Heart left ventricle (tissue), 13 donors: ENCODE results near the gene DNM1L.

Experiments used
- POLR2A ChIP-seq, 2 donors: fragments of 450-650 bp; IDR thresholded peaks; one replicate each; pipeline ENCODE4 v1.6.1; 2017; ENCODE audit warnings: antibody characterized with exemption in 2 of 2, mild to moderate bottlenecking in 2 of 2, moderate library complexity in 2 of 2
- TF ChIP-seq, protein P1 (sequence below), 12 donors: fragments of 200-600 bp; sonication (generic) in 4 of 12; IDR thresholded peaks; one replicate each; pipeline versions ENCODE4 v1.5.0 to v1.8.0; 2018 to 2022; ENCODE audit warnings: antibody characterized with exemption in 12 of 12, mild to moderate bottlenecking in 5 of 12
- donor health status: ischemic (EF 13 %, LVEDD 7.1; RV severe dilation, severe dysfunction).
- donor health status: DM: no; HTN: yes; CAD: no.
- donor health status: DM: no; HTN: no; CAD: no.
- donor health status: ischemic (EF 25% LVEDD 6.9; RV normal size, moderate dysfunction).
- donor health status: ischemic (EF 25% LVEDD 5.7; RV mildly dilated, moderate dysfunction).
- donor health status: ischemic (EF 35%, LVEDD 5.7; RV mildly dilated, moderate dysfunction).
- donor health status: nonischemic (EF 11% LVEDD 7.7; RV severe dilation, severe dysfunction).
- donor health status: DM: yes; HTN: yes; CAD: no.
- donor health status: PGD.
- donor health status: ischemic (EF 29% LVEDD 5.4; RV normal size, mild dysfunction).
- donor health status: nonischemic (EF 23%, LVEDD 6.1; RV moderate dilation, normal function).

DNA sequence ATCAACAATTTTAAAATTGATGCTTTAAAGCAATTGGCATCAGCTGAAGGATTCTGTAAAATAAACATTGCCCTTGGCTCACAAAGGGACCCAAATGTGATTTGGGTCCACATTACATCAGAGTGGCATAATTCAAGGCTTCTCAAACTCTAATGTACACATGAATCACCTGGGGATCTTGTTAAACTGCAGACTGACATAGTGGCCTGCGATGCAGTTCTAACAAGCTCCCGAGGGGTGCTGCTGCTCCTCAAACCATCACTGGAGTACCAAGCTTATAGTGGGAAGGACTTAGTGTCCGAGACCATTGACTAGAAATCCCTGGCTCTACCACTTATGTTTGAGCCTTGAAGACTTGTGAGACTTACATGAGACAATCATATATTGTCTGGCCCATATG lies 31.8 kb upstream of the DNM1L start:
- TF ChIP-seq, protein P1, sequence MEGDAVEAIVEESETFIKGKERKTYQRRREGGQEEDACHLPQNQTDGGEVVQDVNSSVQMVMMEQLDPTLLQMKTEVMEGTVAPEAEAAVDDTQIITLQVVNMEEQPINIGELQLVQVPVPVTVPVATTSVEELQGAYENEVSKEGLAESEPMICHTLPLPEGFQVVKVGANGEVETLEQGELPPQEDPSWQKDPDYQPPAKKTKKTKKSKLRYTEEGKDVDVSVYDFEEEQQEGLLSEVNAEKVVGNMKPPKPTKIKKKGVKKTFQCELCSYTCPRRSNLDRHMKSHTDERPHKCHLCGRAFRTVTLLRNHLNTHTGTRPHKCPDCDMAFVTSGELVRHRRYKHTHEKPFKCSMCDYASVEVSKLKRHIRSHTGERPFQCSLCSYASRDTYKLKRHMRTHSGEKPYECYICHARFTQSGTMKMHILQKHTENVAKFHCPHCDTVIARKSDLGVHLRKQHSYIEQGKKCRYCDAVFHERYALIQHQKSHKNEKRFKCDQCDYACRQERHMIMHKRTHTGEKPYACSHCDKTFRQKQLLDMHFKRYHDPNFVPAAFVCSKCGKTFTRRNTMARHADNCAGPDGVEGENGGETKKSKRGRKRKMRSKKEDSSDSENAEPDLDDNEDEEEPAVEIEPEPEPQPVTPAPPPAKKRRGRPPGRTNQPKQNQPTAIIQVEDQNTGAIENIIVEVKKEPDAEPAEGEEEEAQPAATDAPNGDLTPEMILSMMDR (IDR thresholded peaks at IDR 0.05) = no peak
- TF ChIP-seq POLR2A (IDR thresholded peaks at IDR 0.05) = no peak
